Keratinocyte (primary cell): ENCODE measurements around the gene COG4. TPM values are rescaled to one million over a fixed set of nuclear protein-coding genes. Genes with fewer than 3 reads are reported as not detected.
A peak's percentile ranks its signal among the peaks of the same experiment; 100 is the strongest.

Source experiments
- DNase-seq: peaks from one replicate; pipeline ENCODE4 v3.0.0-alpha.2; 2011; ENCODE audit warnings: low read depth, missing footprints, low spot score
- FAIRE-seq: peaks from 2 replicates; lab custom pipeline; 2011; peaks lifted over from hg19 to GRCh38; lab: Jason Lieb, UNC
- H2AFZ ChIP-seq: 2 replicates; pipeline ENCODE4 v1.6.0; 2012; ENCODE audit warnings: low read length, control low read depth, inconsistent platforms; ENCODE audit not compliant: control insufficient read depth
- H3K27ac ChIP-seq: 2 replicates; pipeline ENCODE4 v1.5.1; 2011; ENCODE audit warnings: low read length; ENCODE audit not compliant: control insufficient read depth, insufficient read depth
- H3K27me3 ChIP-seq: 3 replicates; pipeline ENCODE4 v1.6.0; 2011; ENCODE audit warnings: low read length; ENCODE audit not compliant: control insufficient read depth, insufficient read depth; ENCODE audit errors: extremely low read depth
- H3K36me3 ChIP-seq, 2 experiments: 2 replicates in 1 of 2; 3 replicates in 1 of 2; pipeline ENCODE4 v1.5.1; 2011; ENCODE audit warnings: low read length in 2 of 2, mild to moderate bottlenecking in 1 of 2; ENCODE audit not compliant: control insufficient read depth in 2 of 2, insufficient read depth in 2 of 2; ENCODE audit errors: extremely low read depth in 1 of 2
- H3K4me1 ChIP-seq: 3 replicates; pipeline ENCODE4 v1.5.1; 2011; ENCODE audit warnings: low read length; ENCODE audit not compliant: control insufficient read depth, insufficient read depth; ENCODE audit errors: extremely low read depth
- H3K4me2 ChIP-seq: 3 replicates; pipeline ENCODE4 v1.6.0; 2011; ENCODE audit warnings: low read depth, low read length; ENCODE audit not compliant: control insufficient read depth, insufficient read depth; ENCODE audit errors: extremely low read depth
- H3K4me3 ChIP-seq, 3 experiments: fragments of 200-600 bp in 1 of 3; sonication (generic) in 1 of 3; 2 replicates in 2 of 3; 3 replicates in 1 of 3; pipeline ENCODE4 v1.5.1; 2011 to 2016; ENCODE audit warnings: low read length in 3 of 3, mild to moderate bottlenecking in 3 of 3, control low read depth in 2 of 3, inconsistent platforms in 1 of 3, low read depth in 1 of 3, mixed read lengths in 1 of 3, mixed run types in 1 of 3, moderate library complexity in 1 of 3; ENCODE audit not compliant: control insufficient read depth in 2 of 3, insufficient read depth in 2 of 3; ENCODE audit errors: extremely low read depth in 1 of 3
- H3K79me2 ChIP-seq: 2 replicates; pipeline ENCODE4 v1.6.0; 2012; ENCODE audit warnings: low read length; ENCODE audit not compliant: control insufficient read depth, insufficient read depth
- H3K9ac ChIP-seq: 3 replicates; pipeline ENCODE4 v1.6.0; 2011; ENCODE audit warnings: low read length; ENCODE audit not compliant: control insufficient read depth, insufficient read depth; ENCODE audit errors: extremely low read depth
- H3K9me1 ChIP-seq: 3 replicates; pipeline ENCODE4 v1.6.0; 2011; ENCODE audit warnings: low read length; ENCODE audit not compliant: control insufficient read depth, insufficient read depth; ENCODE audit errors: extremely low read depth
- H3K9me3 ChIP-seq: 2 replicates; pipeline ENCODE4 v1.5.1; 2012; ENCODE audit warnings: low read depth, low read length; ENCODE audit not compliant: control insufficient read depth
- H4K20me1 ChIP-seq: 3 replicates; pipeline ENCODE4 v1.6.0; 2011; ENCODE audit warnings: low read length; ENCODE audit not compliant: control insufficient read depth, insufficient read depth; ENCODE audit errors: extremely low read depth
- CTCF ChIP-seq, 3 experiments: IDR thresholded peaks in 1 of 3; conservative IDR thresholded peaks in 1 of 3; optimal IDR thresholded peaks in 1 of 3; 2 replicates in 2 of 3; 3 replicates in 1 of 3; pipeline versions ENCODE3 to v1.5.1; 2011; ENCODE audit warnings: low read length in 3 of 3, mild to moderate bottlenecking in 3 of 3, moderate library complexity in 2 of 3, control low read depth in 1 of 3, inconsistent platforms in 1 of 3; ENCODE audit not compliant: insufficient read depth in 2 of 3; ENCODE audit errors: extremely low read depth in 1 of 3
- EZH2 ChIP-seq: IDR thresholded peaks from one replicate; pipeline ENCODE4 v1.6.1; 2012; ENCODE audit warnings: inconsistent platforms, mild to moderate bottlenecking, low read length, moderate library complexity
- dilution Hi-C: fragments of 300-500 bp; cut with MboI; formaldehyde crosslinking; loops from one replicate; pipeline ENCODE4 v1.7.0; 2020; ENCODE audit warnings: low sequenced_read_pairs; ENCODE audit not compliant: extremely low pct_ligation_motif_present
- polyA minus RNA-seq, 3 experiments: library from RNA; depleted of rRNA, polyadenylated mRNA; stranded (reverse); fragments of >200 nt; gene quantifications; 1 replicate in 1 of 3; 2 replicates in 1 of 3; 3 replicates in 1 of 3; pipeline ENCODE4 v1.2.3, GENCODE V29; 2011
- polyA plus RNA-seq, 5 experiments: library from polyadenylated mRNA; depleted of rRNA in 3 of 5; stranded (reverse) in 3 of 5; stranded (forward) in 1 of 5; unstranded in 1 of 5; fragments of >200 nt; gene quantifications; 1 replicate in 1 of 5; 2 replicates in 3 of 5; 3 replicates in 1 of 5; pipeline versions ENCODE4 v1.2.1 to v1.2.3, GENCODE V29; 2011 to 2012; ENCODE audit warnings: missing spikeins in 2 of 5, low read depth in 1 of 5, low replicate concordance in 1 of 5

COG4 gene
- polyA plus RNA-seq (36.8 to 38.9 TPM (median 38.4 TPM) in 3 replicates), polyA minus RNA-seq (38.4 to 48.8 TPM (median 42.5 TPM) in 3 replicates)
- polyA plus RNA-seq (2011; ENCODE audit: low read depth): 19.3 TPM
- polyA plus RNA-seq (2011; cell fraction: cytosol; rRNA removed): 25.9 and 26.4 TPM in 2 replicates
- polyA plus RNA-seq (2011; cell fraction: nucleus; rRNA removed): 47.5 and 54.9 TPM in 2 replicates
- 27.6 and 34.8 TPM in 2 replicates for polyA plus RNA-seq (2012; ENCODE audit: low replicate concordance)
- polyA minus RNA-seq (2011; cell fraction: cytosol; rRNA and poly(A)+ RNA removed): 35.5 TPM
- 21.7 and 26.7 TPM in 2 replicates for polyA minus RNA-seq (2011; cell fraction: nucleus; rRNA and poly(A)+ RNA removed)

GRCh38 chr16:70523076-70523742, at the start of gene COG4:
Gene COG4, minus strand, starts transcription at chr16:70523554. Its CDS starts 11 bp downstream, at chr16:70523543.
- Histone ChIP-seq H3K27me3 (no peaks in the 10 kb centered on the region), H3K4me3 (peak within 1 kb of the TSS; percentile 86 to 96 (median 94)), H3K79me2 (peaks cover 66% of the 10 kb centered on the region), H4K20me1 (peaks cover 8% of the 10 kb centered on the region), H2AFZ (peak within 1 kb of the TSS; percentile 97), H3K9ac (peak within 1 kb of the TSS; percentile 97), H3K4me1 (peaks cover 26% of the 10 kb centered on the region), H3K36me3 (peaks cover 2 to 16% of the 10 kb centered on the region in 2 experiments), H3K9me1 (no peaks in the 10 kb centered on the region), H3K4me2 (peak within 1 kb of the TSS; percentile 94), H3K9me3 (no peaks in the 10 kb centered on the region), H3K27ac (peak within 1 kb of the TSS; percentile 92)
- FAIRE-seq (no peak), DNase-seq (peak; percentile 32)
- TF ChIP-seq EZH2 (no peak), CTCF (optimal IDR thresholded peaks at IDR 0.05 in 1 of 3, IDR thresholded peaks at IDR 0.05 in 1 of 3, conservative IDR thresholded peaks at IDR 0.05 in 1 of 3; ENCODE audit: extremely low read depth in 1 of 3, insufficient read depth in 2 of 3, low read length in 3 of 3) (no peak)
- dilution Hi-C loops: no loop called here

GRCh38 chr16:70572926-70573270, 49.5 kb upstream of the COG4 start:
- TF ChIP-seq EZH2: no peak
- no peak for TF ChIP-seq CTCF (optimal IDR thresholded peaks at IDR 0.05 in 1 of 3, IDR thresholded peaks at IDR 0.05 in 1 of 3, conservative IDR thresholded peaks at IDR 0.05 in 1 of 3; ENCODE audit: extremely low read depth in 1 of 3, insufficient read depth in 2 of 3, low read length in 3 of 3)
- Histone ChIP-seq H3K79me2 (peaks cover 5% of the 10 kb centered on the region), H3K4me3 (no peak overlapping the region), H3K9me3 (no peaks in the 10 kb centered on the region), H3K9me1 (peaks cover 2% of the 10 kb centered on the region), H3K4me2 (no peak overlapping the region), H3K27ac (no peak overlapping the region), H3K9ac (no peak overlapping the region), H3K4me1 (peaks cover 30% of the 10 kb centered on the region), H4K20me1 (peaks cover 12% of the 10 kb centered on the region), H3K27me3 (no peaks in the 10 kb centered on the region), H2AFZ (no peak overlapping the region), H3K36me3 (peaks cover 20 to 68% of the 10 kb centered on the region in 2 experiments)
- DNase-seq (no peak), FAIRE-seq (no peak)
- dilution Hi-C loops: no loop called here
